Astrocyte of the cerebellum (primary cell): ENCODE data around the gene BRF1.

ENCODE experiments used
- DNase-seq: peaks from one replicate; pipeline ENCODE4 v3.0.0-alpha.2; 2011; ENCODE audit warnings: low read depth
- H3K4me3 ChIP-seq: 2 replicates; pipeline ENCODE4 v1.5.1; 2011; ENCODE audit warnings: mild to moderate bottlenecking, low read depth, low read length, moderate library complexity
- CTCF ChIP-seq: IDR thresholded peaks from 2 replicates; pipeline ENCODE4 v1.5.1; 2012; ENCODE audit warnings: low read length, low read depth, moderate library complexity, mild to moderate bottlenecking; ENCODE audit errors: missing control alignments
- in situ Hi-C: cut with HindIII; loops from 2 replicates; pipeline ENCODE4 v1.10.0; 2017; ENCODE audit warnings: low sequenced_read_pairs

BRF1 gene

GRCh38 chr14:105178069-105178867, 122.5 kb downstream of the BRF1 start:
- in situ Hi-C loops, result loop anchor here (25.0 kb wide), 1 partner anchor 109 kb away; no protein-coding TSS in a partner anchor
- H3K4me3 ChIP-seq, result no peak overlapping the region
- no peak for TF ChIP-seq CTCF
- DNase-seq, result no peak

- no peak overlapping the region for H3K4me3 ChIP-seq
- no peak for DNase-seq
- TF ChIP-seq CTCF, result no peak
- in situ Hi-C loops, result loop anchor here (25.0 kb wide), 1 partner anchor 110 kb away; no protein-coding TSS in a partner anchor
These were observed 123.7 kb downstream of the BRF1 start for GRCh38 chr14:105177082-105177481.

GRCh38 chr14:105176513-105176912, 124.3 kb downstream of the BRF1 start:
- DNase-seq, result no peak
- no peak overlapping the region for H3K4me3 ChIP-seq
- in situ Hi-C loops, result loop anchor here (25.0 kb wide), 1 partner anchor 111 kb away; no protein-coding TSS in a partner anchor
- TF ChIP-seq CTCF, result no peak

GRCh38 chr14:105173901-105174894, 126.6 kb downstream of the BRF1 start:
- DNase-seq, result no peak
- in situ Hi-C loops, result no loop called here
- H3K4me3 ChIP-seq, result no peak overlapping the region
- no peak for TF ChIP-seq CTCF

GRCh38 chr14:105173145-105173544, 127.7 kb downstream of the BRF1 start:
- no peak for DNase-seq
- no peak overlapping the region for H3K4me3 ChIP-seq
- TF ChIP-seq CTCF, result no peak
- in situ Hi-C loops, result no loop called here

GRCh38 chr14:105172476-105172875, 128.3 kb downstream of the BRF1 start:
- no peak overlapping the region for H3K4me3 ChIP-seq
- TF ChIP-seq CTCF, result no peak
- no peak for DNase-seq
- in situ Hi-C loops, result no loop called here
